Small intestine (tissue), 7 donors: ENCODE results near the gene RSPO3. TPM values are rescaled to one million over a fixed set of nuclear protein-coding genes. Genes with fewer than 3 reads are reported as not detected.
A peak's percentile ranks its signal among the peaks of the same experiment; 100 is the strongest.
"Not testable (repeated sequence)": the region's sequence is repeated elsewhere in the genome, so short reads cannot be mapped to it uniquely, and the experiment has no call there.

Experiments used
- DNase-seq, 2 donors: peaks; one replicate each; pipeline versions ENCODE4 v3.0.0 to v3.0.0-alpha.2; 2013
- FAIRE-seq: peaks from 2 replicates; lab custom pipeline; 2012; peaks lifted over from hg19 to GRCh38; lab: Jason Lieb, UNC
- H3K27ac ChIP-seq, 3 donors: one replicate each; pipeline ENCODE4 v1.5.1; 2013; ENCODE audit warnings: low read length in 2 of 3, mild to moderate bottlenecking in 2 of 3, control low read depth in 1 of 3, inconsistent platforms in 1 of 3, low read depth in 1 of 3, moderate library complexity in 1 of 3
- H3K27me3 ChIP-seq, 3 donors: one replicate each; pipeline ENCODE4 v1.6.1; 2013; ENCODE audit warnings: low read length in 3 of 3, inconsistent platforms in 1 of 3; ENCODE audit not compliant: control insufficient read depth in 3 of 3, insufficient read depth in 3 of 3
- H3K36me3 ChIP-seq, 3 donors: one replicate each; pipeline ENCODE4 v1.6.1; 2013; ENCODE audit warnings: low read length in 3 of 3, inconsistent platforms in 1 of 3, low read depth in 1 of 3, mild to moderate bottlenecking in 1 of 3, moderate library complexity in 1 of 3; ENCODE audit not compliant: control insufficient read depth in 3 of 3, insufficient read depth in 2 of 3
- H3K4me1 ChIP-seq, 3 donors: one replicate each; pipeline ENCODE4 v1.6.1; 2013; ENCODE audit warnings: low read length in 2 of 3, inconsistent platforms in 1 of 3, low read depth in 1 of 3, mild to moderate bottlenecking in 1 of 3, moderate library complexity in 1 of 3; ENCODE audit not compliant: control insufficient read depth in 3 of 3, insufficient read depth in 2 of 3
- H3K4me3 ChIP-seq, 3 donors: one replicate each; pipeline ENCODE4 v1.5.1; 2013; ENCODE audit warnings: low read length in 3 of 3, control low read depth in 1 of 3, inconsistent platforms in 1 of 3, low read depth in 1 of 3, mild to moderate bottlenecking in 1 of 3, moderate library complexity in 1 of 3
- H3K9me3 ChIP-seq, 2 donors: one replicate each; pipeline ENCODE4 v1.6.1; 2013; ENCODE audit warnings: low read depth in 1 of 2, low read length in 1 of 2; ENCODE audit not compliant: control insufficient read depth in 2 of 2, insufficient read depth in 1 of 2
- WGBS, 3 donors: extraction: QIAGEN DNeasy Blood & Tissue Kit; methylation state at CpG; one replicate each; pipeline ENCODE4 v1.1.7; 2013; 5-methylcytosine and 5-hydroxymethylcytosine counted together
- polyA plus RNA-seq, 4 donors: library from polyadenylated mRNA; stranded (reverse) in 3 of 4; unstranded in 1 of 4; fragments of 200-250 nt in 3 of 4; fragments of 120-200 nt in 1 of 4; gene quantifications; one replicate each; pipeline versions ENCODE4 v1.2.1 to v1.2.3, GENCODE V29; 2013
- donor health status: healthy with polysubstance abuse.
- donor health status: control.
- donor health status: control.
- donor health status: Bipolar disorder and iron deficiency.
- donor health status: healthy.

The RSPO3 gene
- polyA plus RNA-seq, 4 donors, result 0.54 to 6.7 (median 1.6) TPM; not detected in 1

GRCh38 chr6:127204281-127204680, 85.8 kb downstream of the RSPO3 start:
- Histone ChIP-seq H3K4me3 (no peak overlapping the region), H3K27me3 (peaks cover 0 to 2% (median 0%) of the 10 kb centered on the region in 3 donors), H3K27ac (no peak overlapping the region), H3K9me3 (no peaks in the 10 kb centered on the region), H3K4me1 (no peaks in the 10 kb centered on the region), H3K36me3 (no peaks in the 10 kb centered on the region)
- no peak for DNase-seq
- 79 to 94% (median 92%) methylated on average over 1 of the region's 1 CpG for WGBS, 3 donors
- no peak for FAIRE-seq

- FAIRE-seq, result no peak
- H3K4me1 ChIP-seq, result no peaks in the 10 kb centered on the region
- no peaks in the 10 kb centered on the region for H3K9me3 ChIP-seq
- no peaks in the 10 kb centered on the region for H3K36me3 ChIP-seq
- H3K27ac ChIP-seq, result no peak overlapping the region
- H3K4me3 ChIP-seq, result no peak overlapping the region
- DNase-seq, result no peak
- peaks cover 0 to 1% (median 0%) of the 10 kb centered on the region in 3 donors for H3K27me3 ChIP-seq
- 66 to 86% (median 71%) methylated on average over 2 of the region's 2 CpGs for WGBS, 3 donors
These were observed 86.6 kb downstream of the RSPO3 start for GRCh38 chr6:127205036-127205435.

- Histone ChIP-seq H3K36me3 (no peaks in the 10 kb centered on the region), H3K4me3 (no peak overlapping the region), H3K4me1 (no peaks in the 10 kb centered on the region), H3K9me3 (no peaks in the 10 kb centered on the region), H3K27ac (no peak overlapping the region), H3K27me3 (peaks cover 0 to 7% (median 0%) of the 10 kb centered on the region in 3 donors)
- no peak for FAIRE-seq
- DNase-seq, result no peak
These were observed 88.1 kb downstream of the RSPO3 start for GRCh38 chr6:127206531-127207095.

GRCh38 chr6:127207591-127208120, 89.2 kb downstream of the RSPO3 start:
- H3K27ac ChIP-seq, result no peak overlapping the region
- no peak overlapping the region for H3K4me3 ChIP-seq
- 64 to 73% (median 71%) methylated on average over 4 of the region's 4 CpGs for WGBS, 3 donors
- H3K36me3 ChIP-seq, result no peaks in the 10 kb centered on the region
- no peaks in the 10 kb centered on the region for H3K4me1 ChIP-seq
- H3K27me3 ChIP-seq, result peaks cover 0 to 7% (median 0%) of the 10 kb centered on the region in 3 donors
- DNase-seq (no peak), FAIRE-seq (no peak)
- no peaks in the 10 kb centered on the region for H3K9me3 ChIP-seq

GRCh38 chr6:127210725-127211124, 92.3 kb downstream of the RSPO3 start:
- no peak for DNase-seq
- 69 to 78% (median 75%) methylated on average over 6 of the region's 6 CpGs for WGBS, 3 donors
- Histone ChIP-seq H3K9me3 (no peaks in the 10 kb centered on the region), H3K27me3 (peaks cover 0 to 7% (median 0%) of the 10 kb centered on the region in 3 donors), H3K27ac (no peak overlapping the region), H3K4me3 (no peak overlapping the region), H3K36me3 (no peaks in the 10 kb centered on the region), H3K4me1 (no peaks in the 10 kb centered on the region)
- FAIRE-seq, result no peak

- H3K36me3 ChIP-seq, result no peaks in the 10 kb centered on the region
- FAIRE-seq (no peak), DNase-seq (no peak)
- H3K4me1 ChIP-seq, result no peaks in the 10 kb centered on the region
- no peak overlapping the region for H3K27ac ChIP-seq
- no peaks in the 10 kb centered on the region for H3K9me3 ChIP-seq
- H3K27me3 ChIP-seq, result peaks cover 0 to 7% (median 0%) of the 10 kb centered on the region in 3 donors
- H3K4me3 ChIP-seq, result no peak overlapping the region
These were observed 93.9 kb downstream of the RSPO3 start for GRCh38 chr6:127212376-127212775.

GRCh38 chr6:127214032-127214431, 95.6 kb downstream of the RSPO3 start:
- WGBS, 3 donors, result 95 to 96% (median 96%) methylated on average over 12 to 13 of the region's 13 CpGs
- not testable (repeated sequence) for FAIRE-seq, H3K36me3 ChIP-seq, H3K9me3 ChIP-seq, H3K4me1 ChIP-seq, H3K4me3 ChIP-seq, H3K27ac ChIP-seq, H3K27me3 ChIP-seq, DNase-seq

GRCh38 chr6:127214531-127214930, 96.1 kb downstream of the RSPO3 start:
- H3K27ac ChIP-seq, H3K4me3 ChIP-seq, DNase-seq, H3K9me3 ChIP-seq, H3K36me3 ChIP-seq, H3K27me3 ChIP-seq, H3K4me1 ChIP-seq, FAIRE-seq: not testable (repeated sequence)
- WGBS, 3 donors, result 94 to 95% (median 95%) methylated on average over 20 to 31 of the region's 31 CpGs

- no peaks in the 10 kb centered on the region for H3K9me3 ChIP-seq
- DNase-seq (peak in 1 of 2 donors; percentile 26), FAIRE-seq (no peak)
- no peak overlapping the region for H3K27ac ChIP-seq
- peaks cover 0 to 2% (median 0%) of the 10 kb centered on the region in 3 donors for H3K27me3 ChIP-seq
- H3K4me3 ChIP-seq, result no peak overlapping the region
- WGBS, 3 donors, result 16 to 60% (median 27%) methylated on average over 1 of the region's 1 CpG
- no peaks in the 10 kb centered on the region for H3K4me1 ChIP-seq
- no peaks in the 10 kb centered on the region for H3K36me3 ChIP-seq
These were observed 97.5 kb downstream of the RSPO3 start for GRCh38 chr6:127215931-127216330.
